ENCODE results near the gene HOXC11. TPM values are rescaled to one million over a fixed set of nuclear protein-coding genes. Genes with fewer than 3 reads are reported as not detected.

HOXC11 gene
- total RNA-seq, 1 donor from 2014 or later = not detected

- Mint-ChIP-seq H3K27me3 (ENCODE audit: insufficient read depth, low read depth) (peaks cover 99% of the 10 kb centered on the region), H3K27ac (no peak overlapping the region), H3K4me3 (no peak overlapping the region), H3K9me3 (peaks cover 9% of the 10 kb centered on the region), H3K36me3 (no peaks in the 10 kb centered on the region), H3K4me1 (no peaks in the 10 kb centered on the region)
- TF ChIP-seq EZH2phosphoT487 (IDR thresholded peaks at IDR 0.05) = no peak
- H3K9ac ChIP-seq = no peak overlapping the region
- no peak overlapping the region for H3K4me2 ChIP-seq
- H3K4me3 ChIP-seq = no peak overlapping the region
- H3K27me3 ChIP-seq = peaks cover 100% of the 10 kb centered on the region
- H3K4me1 ChIP-seq = no peaks in the 10 kb centered on the region
- H2AFZ ChIP-seq (replicated peaks) = no peak overlapping the region
- peaks cover 83% of the 10 kb centered on the region for H4K20me1 ChIP-seq (ENCODE audit: low read depth)
- H3K27ac ChIP-seq = no peak overlapping the region
- no peaks in the 10 kb centered on the region for H3K79me2 ChIP-seq (ENCODE audit: low read depth)
- no peak for DNase-seq (ENCODE audit: low spot score)
- no peaks in the 10 kb centered on the region for H3K36me3 ChIP-seq
- H3F3A ChIP-seq (ENCODE audit: low read depth) = no peaks in the 10 kb centered on the region
- no peaks in the 10 kb centered on the region for H3K9me3 ChIP-seq (ENCODE audit: low read depth)
Measured at GRCh38 chr12:53986686-53987483, 14.0 kb downstream of the HOXC11 start.

DNA sequence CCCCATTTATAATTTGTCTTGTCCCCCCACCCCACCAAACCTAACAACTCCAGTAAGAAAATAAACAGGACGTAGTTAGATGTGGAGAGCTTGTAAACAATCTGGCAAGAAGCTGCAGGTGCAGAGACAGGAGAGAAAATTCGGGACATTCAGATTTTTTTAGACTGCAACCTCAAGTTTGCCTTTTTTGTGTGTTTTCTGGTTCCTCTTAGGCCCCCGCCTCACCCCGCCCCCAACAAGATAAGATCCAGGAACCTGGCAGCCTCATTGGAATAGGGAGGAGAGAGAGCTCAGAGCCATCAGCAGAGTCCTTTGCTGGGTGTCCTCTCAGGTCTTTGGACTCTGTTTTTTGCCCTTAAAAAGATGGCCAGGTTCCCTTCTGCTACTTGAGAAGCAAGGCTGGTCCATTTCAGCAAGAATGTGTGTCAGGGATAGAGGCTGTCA lies 14.9 kb downstream of the HOXC11 start:
- Histone ChIP-seq H3K4me3 (no peak overlapping the region), H3F3A (ENCODE audit: low read depth) (no peaks in the 10 kb centered on the region), H3K27ac (no peak overlapping the region), H4K20me1 (ENCODE audit: low read depth) (peaks cover 83% of the 10 kb centered on the region), H3K4me1 (no peaks in the 10 kb centered on the region), H3K4me2 (no peak overlapping the region), H3K79me2 (ENCODE audit: low read depth) (no peaks in the 10 kb centered on the region), H3K9me3 (ENCODE audit: low read depth) (no peaks in the 10 kb centered on the region), H3K27me3 (peaks cover 100% of the 10 kb centered on the region), H3K9ac (no peak overlapping the region), H3K36me3 (no peaks in the 10 kb centered on the region), H2AFZ (replicated peaks) (no peak overlapping the region)
- H3K27ac Mint-ChIP-seq = no peak overlapping the region
- H3K36me3 Mint-ChIP-seq = no peaks in the 10 kb centered on the region
- TF ChIP-seq EZH2 (IDR thresholded peaks at IDR 0.05) (no peak), EZH2phosphoT487 (IDR thresholded peaks at IDR 0.05) (no peak)
- TF ChIP-seq, protein P1, sequence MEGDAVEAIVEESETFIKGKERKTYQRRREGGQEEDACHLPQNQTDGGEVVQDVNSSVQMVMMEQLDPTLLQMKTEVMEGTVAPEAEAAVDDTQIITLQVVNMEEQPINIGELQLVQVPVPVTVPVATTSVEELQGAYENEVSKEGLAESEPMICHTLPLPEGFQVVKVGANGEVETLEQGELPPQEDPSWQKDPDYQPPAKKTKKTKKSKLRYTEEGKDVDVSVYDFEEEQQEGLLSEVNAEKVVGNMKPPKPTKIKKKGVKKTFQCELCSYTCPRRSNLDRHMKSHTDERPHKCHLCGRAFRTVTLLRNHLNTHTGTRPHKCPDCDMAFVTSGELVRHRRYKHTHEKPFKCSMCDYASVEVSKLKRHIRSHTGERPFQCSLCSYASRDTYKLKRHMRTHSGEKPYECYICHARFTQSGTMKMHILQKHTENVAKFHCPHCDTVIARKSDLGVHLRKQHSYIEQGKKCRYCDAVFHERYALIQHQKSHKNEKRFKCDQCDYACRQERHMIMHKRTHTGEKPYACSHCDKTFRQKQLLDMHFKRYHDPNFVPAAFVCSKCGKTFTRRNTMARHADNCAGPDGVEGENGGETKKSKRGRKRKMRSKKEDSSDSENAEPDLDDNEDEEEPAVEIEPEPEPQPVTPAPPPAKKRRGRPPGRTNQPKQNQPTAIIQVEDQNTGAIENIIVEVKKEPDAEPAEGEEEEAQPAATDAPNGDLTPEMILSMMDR (IDR thresholded peaks at IDR 0.05) = no peak
- no peaks in the 10 kb centered on the region for H3K4me1 Mint-ChIP-seq
- DNase-seq (ENCODE audit: low spot score) = no peak
- H3K4me3 Mint-ChIP-seq = no peak overlapping the region
- peaks cover 9% of the 10 kb centered on the region for H3K9me3 Mint-ChIP-seq
- H3K27me3 Mint-ChIP-seq (ENCODE audit: insufficient read depth, low read depth) = peaks cover 99% of the 10 kb centered on the region

- H4K20me1 ChIP-seq (ENCODE audit: low read depth) = peaks cover 84% of the 10 kb centered on the region
- H3K9me3 ChIP-seq (ENCODE audit: low read depth) = no peaks in the 10 kb centered on the region
- no peak for DNase-seq (ENCODE audit: low spot score)
- Mint-ChIP-seq H3K36me3 (no peaks in the 10 kb centered on the region), H3K9me3 (peaks cover 6% of the 10 kb centered on the region), H3K27me3 (ENCODE audit: insufficient read depth, low read depth) (peaks cover 99% of the 10 kb centered on the region), H3K4me3 (no peak overlapping the region), H3K27ac (no peak overlapping the region), H3K4me1 (no peaks in the 10 kb centered on the region)
- H3K27ac ChIP-seq = no peak overlapping the region
- H3K36me3 ChIP-seq = no peaks in the 10 kb centered on the region
- H3K4me2 ChIP-seq = no peak overlapping the region
- no peak overlapping the region for H2AFZ ChIP-seq (replicated peaks)
- H3K9ac ChIP-seq = no peak overlapping the region
- H3K27me3 ChIP-seq = peaks cover 100% of the 10 kb centered on the region
- no peaks in the 10 kb centered on the region for H3K4me1 ChIP-seq
- H3K79me2 ChIP-seq (ENCODE audit: low read depth) = no peaks in the 10 kb centered on the region
- TF ChIP-seq, protein P1 (IDR thresholded peaks at IDR 0.05) = no peak
- TF ChIP-seq EZH2phosphoT487 (IDR thresholded peaks at IDR 0.05) (no peak), EZH2 (IDR thresholded peaks at IDR 0.05) (no peak)
- no peaks in the 10 kb centered on the region for H3F3A ChIP-seq (ENCODE audit: low read depth)
- no peak overlapping the region for H3K4me3 ChIP-seq
Measured at GRCh38 chr12:53988541-53989226, 15.8 kb downstream of the HOXC11 start.

All from neural progenitor cell (in vitro differentiated cells).